GM19328 (cell line): Measurements from ENCODE around the gene CYSRT1.

Source experiments
- ATAC-seq: cut with Tn5 transposase; IDR thresholded peaks from one replicate; pipeline ENCODE4 v1.9.1; 2021; ENCODE audit warnings: mild to moderate bottlenecking, moderate library complexity; ENCODE audit not compliant: unreplicated experiment

CYSRT1 gene

DNA sequence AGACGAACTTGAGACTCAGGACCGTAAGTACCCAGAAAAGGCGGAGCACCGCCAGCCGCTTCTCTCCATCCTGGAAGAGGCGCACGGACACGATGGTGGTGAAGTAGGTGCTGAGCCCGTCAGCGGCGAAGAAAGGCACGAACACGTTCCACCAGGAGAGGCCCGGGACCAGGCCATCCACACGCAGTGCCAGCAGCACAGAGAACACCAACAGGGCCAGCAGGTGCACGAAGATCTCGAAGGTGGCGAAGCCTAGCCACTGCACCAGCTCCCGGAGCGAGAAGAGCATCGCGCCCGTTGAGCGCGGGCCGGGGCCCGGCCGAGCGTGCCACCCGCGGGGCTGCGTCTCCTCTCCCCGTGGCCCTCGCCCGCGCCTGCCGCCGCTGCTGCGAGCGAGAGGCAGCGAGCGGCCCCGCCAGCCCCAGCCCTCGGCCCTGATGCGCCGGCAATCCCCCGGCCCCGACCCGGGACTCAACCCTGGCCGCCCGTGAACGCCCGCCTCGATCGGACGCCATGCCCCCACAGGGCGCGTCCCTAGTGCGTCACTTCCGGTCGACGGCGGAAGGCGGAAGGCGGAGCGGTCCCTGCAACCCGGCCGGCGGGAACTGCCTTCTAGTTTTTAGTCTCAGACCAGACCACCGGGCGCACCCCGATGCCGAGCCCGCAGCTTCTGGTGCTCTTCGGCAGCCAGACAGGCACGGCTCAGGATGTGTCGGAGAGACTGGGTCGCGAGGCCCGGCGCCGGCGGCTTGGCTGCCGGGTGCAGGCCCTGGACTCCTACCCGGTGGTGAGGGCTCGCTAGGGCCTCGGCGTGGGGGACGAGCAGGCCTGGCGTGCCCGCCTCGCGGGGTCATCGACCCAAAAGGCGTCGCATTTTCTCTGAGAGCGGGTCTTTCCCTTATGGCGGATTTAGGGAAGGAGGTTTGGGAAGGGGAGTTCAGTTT lies 19.6 kb upstream of the CYSRT1 start, which contains the start of the genes NDOR1 and TMEM203:
TSS of gene NDOR1 (plus strand) at position 575 of the 944 bp plus-strand sequence. CDS start at position 653, 78 bp downstream.
TSS of gene TMEM203 (minus strand) at position 523 of the 944 bp plus-strand sequence. CDS start at position 289, 234 bp downstream.
- ATAC-seq = peak; percentile 38

DNA sequence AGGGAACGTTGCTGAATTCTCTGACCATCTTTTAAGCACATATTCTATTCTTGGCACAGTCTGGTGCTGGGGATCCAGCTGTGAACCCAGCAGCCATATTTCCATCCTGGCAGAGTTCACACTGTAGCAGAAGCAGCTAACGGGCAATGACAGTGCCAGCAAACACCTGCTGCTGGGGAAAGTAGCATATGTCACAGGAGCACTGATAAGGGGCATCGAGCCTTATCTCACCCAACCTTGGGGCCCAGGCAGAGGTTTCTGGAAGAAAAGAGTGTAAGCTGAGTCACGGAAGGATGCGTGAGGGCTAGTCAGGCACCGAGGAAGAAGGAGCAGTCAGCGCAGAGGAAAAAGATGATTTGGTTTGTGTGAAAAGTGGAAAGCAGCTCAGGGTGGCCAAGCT lies 18.4 kb upstream of the CYSRT1 start:
- no peak for ATAC-seq

DNA sequence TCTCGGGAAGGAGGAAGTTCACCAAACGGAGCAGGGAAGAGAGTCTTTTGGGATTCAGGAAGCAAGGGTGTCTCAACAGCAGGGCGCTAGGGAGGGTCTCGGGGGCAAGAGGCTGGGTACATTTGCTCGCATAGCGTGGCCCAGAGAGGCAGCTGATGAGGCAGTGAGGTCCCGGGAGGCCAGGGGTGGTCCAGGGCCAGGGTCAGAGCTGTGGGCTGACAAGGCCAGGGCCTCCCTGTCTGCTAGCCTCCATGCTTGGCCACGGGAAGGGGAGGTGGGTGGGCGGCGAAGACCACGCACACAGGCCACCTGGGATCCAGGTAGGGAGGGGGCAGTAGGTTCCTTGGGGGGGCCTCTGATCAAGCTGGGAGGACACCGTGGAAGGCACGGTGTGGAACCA lies 13.4 kb upstream of the CYSRT1 start:
- ATAC-seq = no peak

DNA sequence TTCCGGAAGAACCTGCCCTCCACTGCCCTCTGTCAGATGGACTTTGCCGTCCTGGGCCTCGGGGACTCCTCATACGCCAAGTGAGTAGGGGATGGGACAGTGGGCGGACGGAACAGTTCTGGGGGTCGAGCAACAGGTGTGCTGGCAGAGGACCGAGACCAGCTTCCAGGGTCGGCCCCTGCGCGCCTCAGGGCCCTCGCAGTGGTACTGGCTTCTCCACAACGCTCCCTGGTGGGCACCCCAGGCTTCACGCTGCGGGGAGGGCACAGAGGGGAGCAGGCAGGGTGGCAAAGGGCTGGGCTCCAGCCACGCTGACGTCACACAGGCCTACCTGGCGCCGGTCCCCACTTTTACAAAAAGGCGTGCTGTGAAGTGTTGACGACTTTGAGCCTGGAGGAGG lies 12.5 kb upstream of the CYSRT1 start:
- ATAC-seq = no peak

DNA sequence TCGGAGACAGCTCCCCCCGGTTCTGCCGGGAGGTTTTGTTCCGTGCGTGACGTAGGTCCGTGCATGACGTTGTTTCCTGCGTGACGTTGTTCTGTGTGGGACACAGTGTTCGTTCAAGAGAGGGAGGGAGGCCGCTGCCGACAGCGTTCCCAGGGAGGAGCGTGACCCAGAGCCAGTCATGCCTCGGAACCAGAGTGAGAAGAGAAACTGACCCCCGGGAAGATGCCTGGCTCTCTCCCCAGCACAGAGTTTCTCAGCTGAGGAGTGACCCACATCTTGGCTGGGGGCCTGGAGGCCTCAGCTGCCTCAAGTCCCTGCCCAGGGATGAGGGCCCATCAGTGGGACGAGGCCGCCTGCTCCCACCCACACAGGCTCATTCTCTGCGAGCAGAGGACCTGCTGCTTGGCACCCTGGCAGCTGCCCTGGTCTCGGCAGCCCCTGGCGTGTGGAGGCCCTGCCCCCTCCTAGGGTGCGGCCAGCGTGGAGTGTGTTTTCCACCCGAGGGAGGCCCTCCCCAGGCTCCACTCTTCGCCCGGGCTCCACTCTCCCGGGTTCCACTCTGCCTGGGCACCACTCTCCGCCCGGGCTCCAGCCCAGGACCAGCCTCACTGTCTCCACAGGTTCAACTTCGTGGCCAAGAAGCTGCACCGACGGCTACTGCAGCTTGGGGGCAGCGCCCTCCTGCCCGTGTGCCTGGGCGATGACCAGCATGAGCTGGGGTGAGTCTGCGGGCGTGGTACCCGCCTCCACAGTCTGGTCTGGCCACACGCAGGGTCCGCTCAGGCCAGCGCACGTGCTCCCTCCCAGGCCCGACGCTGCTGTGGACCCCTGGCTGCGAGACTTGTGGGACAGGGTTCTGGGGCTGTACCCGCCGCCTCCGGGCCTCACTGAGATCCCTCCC lies 11.6 kb upstream of the CYSRT1 start:
- ATAC-seq = no peak

DNA sequence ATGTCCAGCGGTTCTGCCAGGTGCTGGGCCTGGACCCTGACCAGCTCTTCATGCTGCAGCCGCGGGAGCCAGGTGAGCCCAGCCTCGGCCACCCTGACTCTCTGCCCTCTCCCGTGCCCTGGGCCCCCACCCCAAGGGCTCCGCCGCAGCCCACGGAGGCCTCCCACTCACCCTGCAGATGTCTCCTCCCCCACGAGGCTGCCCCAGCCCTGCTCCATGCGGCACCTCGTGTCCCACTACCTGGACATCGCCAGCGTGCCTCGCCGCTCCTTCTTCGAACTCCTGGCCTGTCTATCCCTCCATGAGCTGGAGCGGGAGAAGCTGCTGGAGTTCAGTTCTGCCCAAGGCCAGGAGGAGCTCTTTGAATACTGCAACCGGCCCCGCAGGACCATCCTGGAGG lies 10.4 kb upstream of the CYSRT1 start:
- no peak for ATAC-seq

DNA sequence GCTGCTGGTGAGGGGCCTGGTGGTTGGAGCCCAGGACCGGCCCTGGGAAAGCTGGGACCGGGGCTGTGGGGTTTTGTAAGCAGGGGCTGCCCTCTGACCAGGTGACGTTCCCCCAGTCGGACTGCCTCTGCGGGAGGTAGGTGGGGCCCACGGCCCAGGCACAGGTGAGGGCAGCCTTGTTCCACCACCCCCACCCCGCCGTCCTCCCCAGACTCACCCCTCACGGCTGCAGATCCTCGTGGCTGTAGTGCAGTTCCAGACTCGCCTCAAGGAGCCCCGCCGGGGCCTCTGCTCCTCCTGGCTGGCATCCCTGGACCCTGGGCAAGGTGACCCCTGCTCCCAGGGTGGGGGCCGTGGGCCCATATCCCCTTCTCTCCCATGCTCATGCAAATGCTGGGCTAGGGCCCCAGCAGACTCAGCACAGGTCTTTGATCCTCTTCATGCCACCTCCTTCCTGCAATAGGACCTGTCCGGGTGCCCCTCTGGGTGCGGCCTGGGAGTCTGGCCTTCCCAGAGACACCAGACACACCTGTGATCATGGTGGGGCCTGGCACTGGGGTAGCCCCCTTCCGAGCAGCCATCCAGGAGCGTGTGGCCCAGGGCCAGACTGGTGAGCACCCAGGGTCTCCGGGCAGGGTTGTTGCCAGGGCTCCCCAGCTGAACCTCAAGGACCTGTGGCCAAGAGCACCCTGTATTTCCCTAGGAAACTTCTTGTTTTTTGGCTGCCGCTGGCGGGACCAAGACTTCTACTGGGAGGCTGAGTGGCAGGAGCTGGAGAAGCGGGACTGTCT lies 9.6 kb upstream of the CYSRT1 start:
- ATAC-seq = no peak

DNA sequence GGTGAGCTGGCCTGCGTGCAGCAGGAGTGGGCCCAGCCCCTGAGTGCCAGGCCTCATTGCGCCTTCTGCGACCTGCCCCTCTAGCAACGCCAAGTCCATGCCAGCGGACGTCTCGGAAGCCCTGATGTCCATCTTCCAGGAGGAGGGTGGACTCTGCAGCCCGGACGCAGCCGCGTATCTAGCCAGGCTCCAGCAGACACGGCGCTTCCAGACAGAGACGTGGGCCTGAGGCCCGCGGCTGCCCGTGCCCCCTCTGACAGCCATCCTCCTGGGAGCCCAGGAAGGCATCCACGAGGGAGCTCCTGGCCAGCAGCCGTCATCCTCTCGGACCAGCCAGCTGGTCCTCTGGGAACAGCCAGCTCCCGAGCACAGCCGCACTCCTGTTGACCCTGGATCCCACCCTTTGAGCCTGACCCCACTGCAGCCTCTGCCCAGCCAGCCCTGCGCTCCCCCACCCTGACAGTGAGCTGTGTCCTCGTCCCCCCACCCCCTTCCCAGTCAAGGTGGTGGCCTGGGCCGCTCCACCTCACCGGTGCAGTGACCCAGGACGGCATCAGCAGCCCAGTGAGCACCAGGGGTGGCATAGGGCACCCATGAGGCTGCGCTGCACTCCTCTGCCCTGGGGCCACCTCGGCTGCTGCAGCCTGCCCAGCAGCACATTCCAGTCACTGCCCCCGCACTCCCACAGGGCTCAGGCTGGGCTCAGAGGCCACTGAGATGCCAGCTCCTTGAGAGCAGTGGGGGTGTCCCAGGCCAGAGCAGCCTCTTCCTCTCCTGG lies 8.6 kb upstream of the CYSRT1 start:
- ATAC-seq = no peak

DNA sequence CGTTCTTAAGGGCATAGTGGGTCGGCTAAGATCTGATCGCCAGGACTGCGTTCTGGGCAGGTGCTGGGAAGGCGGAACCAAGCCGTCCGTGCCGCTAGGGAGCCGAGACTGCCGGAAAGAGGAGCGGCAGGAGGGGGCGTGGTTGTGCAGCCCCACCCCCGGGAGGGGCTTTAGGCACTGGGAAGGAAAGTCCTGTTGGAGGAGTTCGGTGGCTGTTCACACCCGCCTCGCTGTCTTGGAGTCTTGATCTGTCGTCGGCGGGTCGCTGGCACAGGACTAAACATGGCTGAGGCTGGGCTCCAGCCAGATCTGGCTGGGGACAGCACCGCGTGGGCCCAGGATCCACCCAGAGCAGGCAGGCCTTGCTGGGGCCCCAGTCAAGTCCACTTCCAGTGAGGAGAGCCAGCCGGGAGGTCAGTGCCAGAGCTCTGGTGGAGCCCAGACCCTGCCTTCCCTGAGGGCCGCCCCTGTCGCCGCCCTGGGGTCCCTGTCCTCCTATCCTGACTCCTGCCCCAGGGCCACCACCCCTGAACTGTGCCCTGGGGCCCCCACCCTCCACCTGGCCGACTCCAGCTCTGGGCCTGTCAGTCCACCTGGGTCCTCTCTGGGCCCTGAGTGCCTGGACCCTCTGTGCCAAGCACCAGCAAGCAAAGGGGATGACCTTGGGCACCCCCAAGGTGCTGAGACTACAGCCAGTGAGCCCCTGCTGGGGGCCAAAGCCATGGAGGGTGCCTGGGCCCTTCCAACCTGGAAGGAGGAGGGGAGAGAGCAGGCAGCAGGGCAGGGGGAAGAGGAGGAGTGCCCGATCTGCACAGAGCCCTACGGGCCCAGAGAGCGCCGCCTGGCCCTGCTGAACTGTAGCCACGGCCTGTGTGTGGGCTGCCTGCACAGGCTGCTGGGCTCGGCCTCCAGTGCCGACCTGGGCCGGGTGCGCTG lies 7.4 kb upstream of the CYSRT1 start:
- no peak for ATAC-seq

DNA sequence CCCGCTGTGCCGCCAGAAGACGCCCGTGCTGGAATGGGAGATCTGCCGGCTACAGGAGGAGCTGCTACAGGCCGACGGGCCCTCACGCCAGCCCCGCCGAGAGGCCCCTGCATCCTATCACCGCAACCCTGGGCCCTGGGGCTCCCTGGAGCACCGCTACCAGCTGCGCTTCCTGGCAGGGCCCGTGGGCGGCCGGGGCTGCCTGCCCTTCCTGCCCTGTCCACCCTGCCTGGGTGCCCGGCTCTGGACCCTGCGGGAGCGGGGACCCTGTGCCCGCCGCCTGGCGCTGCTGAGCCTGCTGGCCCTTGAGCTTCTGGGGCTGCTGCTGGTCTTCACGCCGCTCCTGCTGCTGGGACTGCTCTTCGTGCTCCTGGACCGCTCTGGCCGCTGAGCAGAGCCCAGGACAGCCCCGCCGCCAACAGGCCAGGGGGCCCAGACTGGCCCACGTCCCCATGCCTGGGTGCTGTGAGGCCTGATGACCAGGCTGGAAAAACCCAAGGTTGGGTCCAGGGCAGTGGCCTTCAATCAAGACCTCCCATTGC lies 6.7 kb upstream of the CYSRT1 start:
- ATAC-seq = no peak

DNA sequence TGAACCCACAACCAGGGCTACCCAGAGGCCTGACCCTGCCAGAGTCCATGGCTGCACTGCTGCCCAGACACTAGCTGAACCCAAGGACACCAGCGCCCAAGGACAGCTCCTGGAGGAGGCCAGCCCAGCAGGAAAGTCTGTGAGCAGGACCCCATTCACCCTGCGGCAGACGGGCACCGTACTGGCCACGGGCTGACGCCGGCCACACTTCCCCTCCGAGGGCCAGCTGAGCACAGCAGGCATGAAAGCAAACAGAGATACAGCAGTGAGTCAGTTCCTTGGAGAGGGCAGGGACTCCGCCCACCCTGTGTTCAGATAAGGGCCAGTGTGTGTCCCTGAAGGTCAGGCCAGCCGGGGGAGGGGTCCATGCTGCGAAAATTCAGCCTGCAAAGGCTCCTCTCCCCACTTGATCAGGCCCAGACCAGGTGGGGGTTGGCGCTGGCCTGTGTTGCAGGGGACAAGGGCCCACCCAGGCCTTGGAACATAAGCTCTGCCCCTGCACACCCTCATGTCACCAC lies 6.2 kb upstream of the CYSRT1 start:
- ATAC-seq = no peak

DNA sequence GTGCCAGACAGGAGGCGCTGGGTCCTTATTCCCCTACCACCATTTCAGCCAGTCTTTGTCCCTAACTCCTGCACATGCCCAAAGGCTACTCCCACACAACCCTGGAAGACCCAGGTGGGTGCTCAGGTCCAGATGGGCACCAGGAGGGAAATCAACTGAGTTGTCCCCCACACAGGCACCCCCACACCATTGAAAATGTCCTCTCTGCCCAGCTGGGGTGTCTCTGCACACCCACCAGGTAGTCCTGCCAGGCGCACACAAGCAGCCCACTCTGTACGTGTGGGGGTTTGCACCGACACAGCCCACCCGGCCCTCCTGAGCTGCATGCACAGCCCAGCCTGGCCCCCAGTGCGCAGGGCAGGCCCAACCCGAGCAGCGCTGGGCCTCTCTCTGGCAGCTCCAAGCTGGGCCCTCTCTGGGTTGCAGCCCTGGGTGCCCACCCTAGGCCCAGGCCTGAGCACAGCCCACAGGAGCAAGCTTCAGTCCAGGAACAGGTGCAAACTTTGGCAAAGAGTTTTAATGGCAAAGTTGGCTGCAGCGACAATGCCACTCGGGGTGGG lies 5.1 kb upstream of the CYSRT1 start:
- ATAC-seq = no peak

DNA sequence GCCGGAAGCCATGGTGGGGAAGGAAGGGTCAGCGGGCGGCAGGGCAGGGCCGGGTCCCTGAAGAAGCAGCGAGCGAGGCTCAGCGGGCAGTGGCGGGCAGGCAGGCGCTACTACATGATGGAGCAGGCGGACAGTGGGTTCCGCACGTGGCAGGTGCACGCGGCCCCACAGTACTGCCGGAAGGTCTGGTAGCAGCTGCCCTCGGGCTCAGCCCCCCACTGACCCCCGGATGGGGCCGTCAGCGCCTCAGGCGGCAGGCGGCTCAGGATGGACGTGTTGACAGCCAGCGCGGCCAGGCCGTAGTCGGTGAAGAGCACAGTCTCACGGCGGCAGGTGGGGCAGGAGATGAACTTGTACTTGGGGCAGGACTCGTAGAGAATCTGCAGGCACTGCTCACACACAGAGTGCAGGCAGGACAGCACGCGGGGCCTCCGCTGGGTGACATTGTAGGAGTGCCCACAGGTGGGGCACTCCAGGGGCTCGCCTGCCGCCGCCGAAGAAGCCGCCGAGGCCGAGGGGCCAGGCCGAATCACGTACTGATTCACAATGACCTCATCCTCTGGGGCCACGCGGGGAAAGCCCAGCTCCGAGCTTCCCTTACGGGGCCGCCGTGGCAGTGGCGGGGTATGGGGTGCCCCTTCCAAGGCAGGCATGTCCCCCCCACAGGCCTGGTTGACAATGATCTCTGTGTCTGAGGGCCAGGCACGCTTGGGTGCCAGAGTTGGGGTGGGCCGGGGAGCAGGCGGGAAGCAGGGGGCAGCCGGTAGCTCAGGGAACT lies 4.5 kb upstream of the CYSRT1 start:
- no peak for ATAC-seq

DNA sequence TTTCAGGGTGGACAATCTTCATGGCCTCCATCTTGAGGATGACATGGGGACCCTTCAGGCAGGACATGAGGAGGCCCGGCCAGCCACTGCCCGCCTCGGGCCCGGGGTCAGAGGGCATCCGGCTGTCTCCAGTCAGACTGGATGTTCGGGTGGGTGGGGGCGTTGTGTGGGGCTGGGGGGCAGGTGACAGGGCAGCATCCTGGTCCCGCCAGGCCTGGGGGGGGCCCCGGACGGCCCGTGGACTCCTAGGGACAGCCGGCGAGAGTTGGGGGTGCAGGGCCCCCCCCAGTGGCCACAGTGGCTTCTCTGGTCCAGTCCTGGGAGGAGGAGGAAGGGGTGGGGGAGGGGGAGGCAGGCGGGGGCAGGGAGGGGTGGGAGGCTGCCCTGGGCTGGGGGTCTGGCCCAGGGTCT lies 3.9 kb upstream of the CYSRT1 start:
- no peak for ATAC-seq

DNA sequence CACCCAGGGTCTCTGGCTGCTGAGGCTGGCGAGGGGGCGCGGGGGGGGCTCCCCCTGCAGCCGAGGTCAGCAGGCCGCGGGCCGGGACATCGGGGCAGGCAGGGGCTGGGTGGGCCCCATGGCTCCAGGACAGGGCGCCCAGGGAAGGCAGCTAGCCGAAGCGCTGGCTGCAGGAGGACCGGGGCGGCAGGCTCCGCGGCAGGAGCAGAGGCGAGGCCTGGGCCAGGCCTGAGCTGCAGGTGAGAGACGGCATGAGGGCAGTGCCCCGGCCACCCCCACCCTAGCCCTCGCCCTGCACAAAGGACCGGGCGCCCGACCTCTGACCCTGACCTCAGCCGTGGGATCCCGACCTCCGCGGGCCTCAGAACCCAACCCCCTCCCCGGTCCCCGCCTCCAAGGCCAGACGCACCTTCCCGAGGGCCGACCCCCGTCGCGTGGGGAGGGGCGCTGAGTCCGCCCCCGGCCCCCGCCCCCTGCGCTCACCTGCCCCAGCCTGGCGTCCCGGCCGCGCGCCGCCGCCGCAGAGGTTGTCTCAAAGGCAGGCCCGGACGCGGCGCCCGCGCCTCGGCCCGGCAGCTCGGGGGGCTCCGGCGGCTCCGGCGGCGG lies 3.4 kb upstream of the CYSRT1 start:
- ATAC-seq = no peak

DNA sequence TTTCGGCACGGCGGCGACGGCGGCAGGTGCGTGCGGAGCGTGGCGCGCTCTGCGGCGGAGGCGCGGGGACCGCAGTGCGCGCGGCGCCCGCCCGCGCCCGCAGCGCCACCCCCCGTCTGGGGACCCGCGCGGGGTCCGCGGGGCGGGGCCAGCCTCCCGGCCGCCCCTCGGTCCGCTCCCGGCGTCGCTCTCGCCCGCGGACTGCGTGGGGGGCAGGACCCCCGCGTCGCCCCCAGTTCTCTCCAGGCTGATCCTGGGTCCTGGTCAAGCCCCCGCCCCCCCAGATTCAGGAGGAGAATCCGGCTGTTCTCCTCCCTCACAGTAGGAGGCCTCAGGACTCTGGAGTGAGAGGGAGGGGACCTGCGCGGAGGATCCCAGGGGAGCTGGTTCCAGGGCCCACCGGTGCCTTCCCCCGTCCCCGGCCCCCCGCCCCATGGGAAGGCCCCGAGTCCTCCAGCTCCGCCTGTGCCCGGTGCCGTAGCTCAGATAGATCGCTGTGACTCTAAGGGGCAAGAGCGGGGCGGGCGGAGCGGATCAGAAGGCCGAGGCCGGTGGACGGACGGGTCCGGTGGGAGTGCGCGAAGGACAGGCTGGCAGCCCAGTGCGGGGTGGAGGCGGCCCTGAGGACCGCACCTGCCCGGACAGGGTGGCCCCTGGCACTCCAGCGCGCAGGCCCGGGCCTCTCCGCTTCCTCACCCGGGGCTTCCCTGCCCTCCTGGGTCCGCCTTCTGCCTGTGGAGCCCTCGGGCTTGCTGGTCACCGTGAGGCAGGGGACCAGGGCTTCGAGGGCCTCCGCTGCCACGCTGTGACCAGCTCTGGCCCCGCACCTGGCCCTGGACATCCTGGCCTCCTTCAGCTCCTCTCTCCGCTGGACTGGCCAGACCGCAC lies 2.5 kb upstream of the CYSRT1 start, which contains the start of gene RNF208:
TSS of gene RNF208 (minus strand) at position 51 of the 888 bp plus-strand sequence. CDS start 1,028 bp downstream, outside the sequence.
- no peak for ATAC-seq
